HepG2 (cell line): Measurements from ENCODE around the gene CRKL. TPM values are rescaled to one million over a fixed set of nuclear protein-coding genes. Genes with fewer than 3 reads are reported as not detected.

ENCODE experiments used
- FIP1L1 ChIP-seq: fragments of 200-400 bp; formaldehyde crosslinking; IDR thresholded peaks from 2 replicates; pipeline ENCODE4 v1.6.1; 2018; ENCODE audit warnings: low read depth, mild to moderate bottlenecking, low read length, moderate library complexity, borderline replicate concordance; ENCODE audit not compliant: insufficient read depth
- HNF4G ChIP-seq, 2 experiments: sonication (generic) in 1 of 2; formaldehyde crosslinking in 1 of 2; IDR thresholded peaks; 2 replicates each; pipeline versions ENCODE4 v1.4.0 to v1.6.1; 2011 to 2020; ENCODE audit warnings: borderline replicate concordance in 2 of 2, low read depth in 2 of 2, mild to moderate bottlenecking in 2 of 2, low read length in 1 of 2, missing genetic modification reagents in 1 of 2, moderate library complexity in 1 of 2
- MTA3 ChIP-seq: sonication (generic); formaldehyde crosslinking; IDR thresholded peaks from 2 replicates; pipeline ENCODE4 v1.4.0; 2020; ENCODE audit warnings: missing genetic modification reagents
- NRL ChIP-seq: sonication (generic); formaldehyde crosslinking; IDR thresholded peaks from 2 replicates; pipeline ENCODE4 v1.5.0; 2020; ENCODE audit warnings: missing genetic modification reagents, mild to moderate bottlenecking, moderate library complexity, borderline replicate concordance
- PPARG ChIP-seq: conservative IDR thresholded peaks from 2 replicates; pipeline ENCODE4 v1.6.1; 2016; ENCODE audit warnings: missing biosample characterization, missing genetic modification reagents
- RAD51 ChIP-seq: fragments of 450-650 bp; IDR thresholded peaks from 2 replicates; pipeline ENCODE4 v1.6.1; 2016; ENCODE audit warnings: borderline replicate concordance
- SP1 ChIP-seq, 2 experiments: fragments of 450-650 bp in 1 of 2; sonication (generic) in 1 of 2; formaldehyde crosslinking in 1 of 2; IDR thresholded peaks; 2 replicates each; pipeline versions ENCODE4 v1.4.0 to v1.6.1; 2016 to 2020; ENCODE audit warnings: missing genetic modification reagents in 1 of 2
- TAF1 ChIP-seq: sonication (generic); formaldehyde crosslinking; IDR thresholded peaks from 2 replicates; pipeline ENCODE4 v1.4.0; 2020; ENCODE audit warnings: missing genetic modification reagents
- ZBTB34 ChIP-seq: sonication (generic); formaldehyde crosslinking; IDR thresholded peaks from 2 replicates; pipeline ENCODE4 v1.8.0; 2022; ENCODE audit warnings: mild to moderate bottlenecking, missing genetic modification reagents
- ZFYVE20 ChIP-seq: sonication (generic); formaldehyde crosslinking; IDR thresholded peaks from 2 replicates; pipeline ENCODE4 v1.8.0; 2023; ENCODE audit warnings: low read depth, mild to moderate bottlenecking, moderate library complexity, missing genetic modification reagents, borderline replicate concordance
- ZKSCAN5 ChIP-seq: sonication (generic); formaldehyde crosslinking; IDR thresholded peaks from 2 replicates; pipeline ENCODE4 v1.5.1; 2020; ENCODE audit warnings: mild to moderate bottlenecking, missing genetic modification reagents
- ZNF160 ChIP-seq: sonication (generic); formaldehyde crosslinking; IDR thresholded peaks from 2 replicates; pipeline ENCODE4 v1.8.0; 2022; ENCODE audit warnings: mild to moderate bottlenecking, inconsistent platforms, missing genetic modification reagents
- ZNF382 ChIP-seq: sonication (generic); formaldehyde crosslinking; IDR thresholded peaks from 2 replicates; pipeline ENCODE4 v1.5.0; 2020; ENCODE audit warnings: missing genetic modification reagents, mild to moderate bottlenecking, borderline replicate concordance
- ZNF784 ChIP-seq: sonication (generic); formaldehyde crosslinking; IDR thresholded peaks from 2 replicates; pipeline ENCODE4 v1.5.1; 2020; ENCODE audit warnings: missing genetic modification reagents, mild to moderate bottlenecking, borderline replicate concordance
- polyA plus RNA-seq, 8 experiments: library from polyadenylated mRNA; depleted of rRNA in 3 of 8; stranded (reverse) in 7 of 8; unstranded in 1 of 8; fragments of >200 nt; fragmentation: Illumina TruSeq in 4 of 8; extraction: Trizol in 4 of 8; gene quantifications; 2 replicates each; pipeline versions ENCODE4 v1.2.1 to v1.2.3, GENCODE V29; 2011 to 2016; ENCODE audit warnings: low read depth in 4 of 8, missing spikeins in 1 of 8, mixed read lengths in 1 of 8; ENCODE audit not compliant: insufficient read depth in 1 of 8
- total RNA-seq, 5 experiments: library from RNA; depleted of rRNA; stranded (reverse); fragments of >200 nt; fragmentation: Illumina TruSeq; extraction: Trizol; gene quantifications; 2 replicates each; pipeline ENCODE4 v1.2.3, GENCODE V29; 2016; ENCODE audit warnings: low read depth in 1 of 5
- TF ChIP-seq, protein P1 (sequence below): sonication (generic); formaldehyde crosslinking; IDR thresholded peaks from 2 replicates; pipeline ENCODE4 v1.9.0; 2021; ENCODE audit warnings: missing genetic modification reagents, borderline replicate concordance
- TF ChIP-seq, protein P2 (sequence below): sonication (generic); formaldehyde crosslinking; IDR thresholded peaks from 2 replicates; pipeline ENCODE4 v1.4.0; 2020; ENCODE audit warnings: mild to moderate bottlenecking, missing genetic modification reagents
- TF ChIP-seq, protein P3 (sequence below): sonication (generic); formaldehyde crosslinking; IDR thresholded peaks from 2 replicates; pipeline ENCODE4 v1.4.0; 2020; ENCODE audit warnings: missing genetic modification reagents

Gene CRKL
- total and polyA plus RNA-seq, 2 of the 13 experiments (the other 11 are each of a cell fraction or from before 2014, with no cell fraction given) = 37.4 to 60.6 TPM

- TF ChIP-seq ZKSCAN5 (CRISPR knock-in tag) (no peak), ZBTB34 (CRISPR knock-in tag) (0 out of 2 replicates have a peak, but pooled peaks have one; percentile 76), SP1 (IDR thresholded peaks at IDR 0.05) (no peak), SP1 (CRISPR knock-in tag; IDR thresholded peaks at IDR 0.05) (peak; percentile 30; the same call in 1 of the 2 replicates), RAD51 (no peak), ZNF784 (CRISPR knock-in tag) (peak; percentile 60; the same call in 1 of the 2 replicates), MTA3 (CRISPR knock-in tag) (no peak), ZNF382 (CRISPR knock-in tag) (no peak), NRL (CRISPR knock-in tag) (peak; percentile 68), ZFYVE20 (CRISPR knock-in tag) (peak; percentile 78; the same call in 1 of the 2 replicates), FIP1L1 (no peak), ZNF160 (0 out of 2 replicates have a peak, but pooled peaks have one; percentile 23), PPARG (peak; percentile 25; the same call in 1 of the 2 replicates), HNF4G (IDR thresholded peaks at IDR 0.05; ENCODE audit: borderline replicate concordance, low read depth, low read length) (0 out of 2 replicates have a peak, but pooled peaks have one; percentile 9), HNF4G (CRISPR knock-in tag; IDR thresholded peaks at IDR 0.05; ENCODE audit: borderline replicate concordance, low read depth) (0 out of 2 replicates have a peak, but pooled peaks have one; percentile 16), TAF1 (peak; percentile 93; the same call in 1 of the 2 replicates)
- TF ChIP-seq, protein P1, sequence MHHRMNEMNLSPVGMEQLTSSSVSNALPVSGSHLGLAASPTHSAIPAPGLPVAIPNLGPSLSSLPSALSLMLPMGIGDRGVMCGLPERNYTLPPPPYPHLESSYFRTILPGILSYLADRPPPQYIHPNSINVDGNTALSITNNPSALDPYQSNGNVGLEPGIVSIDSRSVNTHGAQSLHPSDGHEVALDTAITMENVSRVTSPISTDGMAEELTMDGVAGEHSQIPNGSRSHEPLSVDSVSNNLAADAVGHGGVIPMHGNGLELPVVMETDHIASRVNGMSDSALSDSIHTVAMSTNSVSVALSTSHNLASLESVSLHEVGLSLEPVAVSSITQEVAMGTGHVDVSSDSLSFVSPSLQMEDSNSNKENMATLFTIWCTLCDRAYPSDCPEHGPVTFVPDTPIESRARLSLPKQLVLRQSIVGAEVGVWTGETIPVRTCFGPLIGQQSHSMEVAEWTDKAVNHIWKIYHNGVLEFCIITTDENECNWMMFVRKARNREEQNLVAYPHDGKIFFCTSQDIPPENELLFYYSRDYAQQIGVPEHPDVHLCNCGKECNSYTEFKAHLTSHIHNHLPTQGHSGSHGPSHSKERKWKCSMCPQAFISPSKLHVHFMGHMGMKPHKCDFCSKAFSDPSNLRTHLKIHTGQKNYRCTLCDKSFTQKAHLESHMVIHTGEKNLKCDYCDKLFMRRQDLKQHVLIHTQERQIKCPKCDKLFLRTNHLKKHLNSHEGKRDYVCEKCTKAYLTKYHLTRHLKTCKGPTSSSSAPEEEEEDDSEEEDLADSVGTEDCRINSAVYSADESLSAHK = 0 out of 2 replicates have a peak, but pooled peaks have one; percentile 27
- TF ChIP-seq, protein P2, sequence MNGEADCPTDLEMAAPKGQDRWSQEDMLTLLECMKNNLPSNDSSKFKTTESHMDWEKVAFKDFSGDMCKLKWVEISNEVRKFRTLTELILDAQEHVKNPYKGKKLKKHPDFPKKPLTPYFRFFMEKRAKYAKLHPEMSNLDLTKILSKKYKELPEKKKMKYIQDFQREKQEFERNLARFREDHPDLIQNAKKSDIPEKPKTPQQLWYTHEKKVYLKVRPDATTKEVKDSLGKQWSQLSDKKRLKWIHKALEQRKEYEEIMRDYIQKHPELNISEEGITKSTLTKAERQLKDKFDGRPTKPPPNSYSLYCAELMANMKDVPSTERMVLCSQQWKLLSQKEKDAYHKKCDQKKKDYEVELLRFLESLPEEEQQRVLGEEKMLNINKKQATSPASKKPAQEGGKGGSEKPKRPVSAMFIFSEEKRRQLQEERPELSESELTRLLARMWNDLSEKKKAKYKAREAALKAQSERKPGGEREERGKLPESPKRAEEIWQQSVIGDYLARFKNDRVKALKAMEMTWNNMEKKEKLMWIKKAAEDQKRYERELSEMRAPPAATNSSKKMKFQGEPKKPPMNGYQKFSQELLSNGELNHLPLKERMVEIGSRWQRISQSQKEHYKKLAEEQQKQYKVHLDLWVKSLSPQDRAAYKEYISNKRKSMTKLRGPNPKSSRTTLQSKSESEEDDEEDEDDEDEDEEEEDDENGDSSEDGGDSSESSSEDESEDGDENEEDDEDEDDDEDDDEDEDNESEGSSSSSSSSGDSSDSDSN (CRISPR knock-in tag) = peak; percentile 68
- TF ChIP-seq, protein P3, sequence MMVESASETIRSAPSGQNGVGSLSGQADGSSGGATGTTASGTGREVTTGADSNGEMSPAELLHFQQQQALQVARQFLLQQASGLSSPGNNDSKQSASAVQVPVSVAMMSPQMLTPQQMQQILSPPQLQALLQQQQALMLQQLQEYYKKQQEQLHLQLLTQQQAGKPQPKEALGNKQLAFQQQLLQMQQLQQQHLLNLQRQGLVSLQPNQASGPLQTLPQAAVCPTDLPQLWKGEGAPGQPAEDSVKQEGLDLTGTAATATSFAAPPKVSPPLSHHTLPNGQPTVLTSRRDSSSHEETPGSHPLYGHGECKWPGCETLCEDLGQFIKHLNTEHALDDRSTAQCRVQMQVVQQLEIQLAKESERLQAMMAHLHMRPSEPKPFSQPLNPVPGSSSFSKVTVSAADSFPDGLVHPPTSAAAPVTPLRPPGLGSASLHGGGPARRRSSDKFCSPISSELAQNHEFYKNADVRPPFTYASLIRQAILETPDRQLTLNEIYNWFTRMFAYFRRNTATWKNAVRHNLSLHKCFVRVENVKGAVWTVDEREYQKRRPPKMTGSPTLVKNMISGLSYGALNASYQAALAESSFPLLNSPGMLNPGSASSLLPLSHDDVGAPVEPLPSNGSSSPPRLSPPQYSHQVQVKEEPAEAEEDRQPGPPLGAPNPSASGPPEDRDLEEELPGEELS = peak; percentile 58
Observed at GRCh38 chr22:21001601-21002325, 84.6 kb downstream of the CRKL start, which contains the start of gene THAP7 (continued).
